Tibial artery (tissue), 4 donors: ENCODE measurements around the gene NECTIN2.

ENCODE experiments used
- DNase-seq, 2 donors: peaks; one replicate each; pipeline ENCODE4 v3.0.0-alpha.2; 2019
- H3K27ac ChIP-seq, 2 donors: fragments of 200-600 bp; sonication (generic) in 1 of 2; 1 replicate in 1 of 2; 2 replicates in 1 of 2; pipeline ENCODE4 v1.5.1; 2018 to 2019; ENCODE audit warnings: mild to moderate bottlenecking in 1 of 2
- H3K27me3 ChIP-seq, 2 donors: fragments of 200-600 bp; sonication (generic) in 1 of 2; one replicate each; pipeline versions ENCODE4 v1.5.1 to v1.6.0; 2016 to 2019
- H3K36me3 ChIP-seq, 3 donors: fragments of 200-600 bp; sonication (generic) in 2 of 3; one replicate each; pipeline ENCODE4 v1.5.1; 2016 to 2019; ENCODE audit warnings: mild to moderate bottlenecking in 2 of 3
- H3K4me1 ChIP-seq, 4 donors: fragments of 200-600 bp; sonication (generic) in 2 of 4; 1 replicate in 3 of 4; 2 replicates in 1 of 4; pipeline ENCODE4 v1.5.1; 2016 to 2019
- H3K4me3 ChIP-seq, 2 donors: fragments of 200-600 bp; sonication (generic) in 1 of 2; 1 replicate in 1 of 2; 2 replicates in 1 of 2; pipeline ENCODE4 v1.5.1; 2018 to 2019; ENCODE audit warnings: mild to moderate bottlenecking in 2 of 2
- H3K9me3 ChIP-seq, 3 donors: fragments of 200-600 bp; sonication (generic) in 1 of 3; one replicate each; pipeline ENCODE4 v1.5.1; 2016 to 2019
- intact Hi-C: fragments of 100-400 bp; cut with DNase I; formaldehyde crosslinking; loops from one replicate; pipeline ENCODE4 v1.15.0; 2023; ENCODE audit warnings: low total_unique reads
- TF ChIP-seq, protein P1 (sequence below), 2 experiments: fragments of 200-600 bp in 1 of 2; fragments of 450-650 bp in 1 of 2; IDR thresholded peaks; one replicate each; pipeline ENCODE4 v1.5.1; 2017 to 2019; ENCODE audit warnings: antibody characterized with exemption in 2 of 2, mild to moderate bottlenecking in 1 of 2, moderate library complexity in 1 of 2

The NECTIN2 gene

DNA sequence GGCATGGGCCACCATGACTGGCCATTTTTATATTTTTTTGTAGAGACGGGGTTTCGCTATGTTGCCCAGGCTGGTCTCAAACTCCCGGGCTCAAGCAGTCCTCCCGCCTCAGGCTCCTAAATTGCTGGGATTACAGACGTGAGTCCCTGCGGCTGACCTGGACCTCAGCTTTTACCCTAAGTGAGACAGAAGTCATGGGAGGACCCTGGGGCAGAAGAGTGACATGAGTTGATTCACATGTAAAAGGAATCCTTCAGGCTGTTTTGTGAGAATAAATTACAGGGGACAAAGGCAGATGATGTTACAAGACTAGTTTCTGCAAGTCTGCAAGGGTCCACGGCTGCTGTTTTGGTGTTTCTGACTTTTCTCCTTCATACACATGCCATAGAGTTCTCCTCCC lies 39.8 kb upstream of the NECTIN2 start:
- no peak for DNase-seq

DNA sequence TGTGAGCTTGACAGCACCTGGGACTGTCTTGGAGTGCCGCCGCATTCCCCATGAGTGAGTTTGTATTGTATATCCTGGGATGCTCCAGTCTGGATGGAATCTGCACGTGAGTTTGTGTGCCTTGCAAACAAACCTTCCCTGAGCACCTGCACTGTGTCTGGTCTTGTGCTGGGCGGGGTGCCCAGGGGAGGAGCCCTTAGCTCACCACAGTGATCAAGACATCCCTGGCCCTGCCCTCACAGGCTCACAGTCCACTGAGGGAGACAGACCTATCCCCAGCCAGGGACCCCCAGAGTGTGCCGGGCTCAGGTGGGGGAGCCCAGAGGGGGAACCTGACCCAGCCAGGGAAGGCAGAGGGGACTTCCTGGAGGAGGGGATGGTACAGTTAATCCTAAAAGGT lies 38.9 kb upstream of the NECTIN2 start:
- Histone ChIP-seq H3K4me1 (peaks cover 0 to 44% (median 37%) of the 10 kb centered on the region in 4 donors), H3K4me3 (no peak overlapping the region), H3K36me3 (peaks cover 3 to 13% (median 4%) of the 10 kb centered on the region in 3 donors), H3K27ac (peak overlapping the region; percentile 82 to 87), H3K27me3 (no peaks in the 10 kb centered on the region), H3K9me3 (no peaks in the 10 kb centered on the region)
- DNase-seq = no peak
- intact Hi-C loops = no loop called here
- TF ChIP-seq, protein P1, sequence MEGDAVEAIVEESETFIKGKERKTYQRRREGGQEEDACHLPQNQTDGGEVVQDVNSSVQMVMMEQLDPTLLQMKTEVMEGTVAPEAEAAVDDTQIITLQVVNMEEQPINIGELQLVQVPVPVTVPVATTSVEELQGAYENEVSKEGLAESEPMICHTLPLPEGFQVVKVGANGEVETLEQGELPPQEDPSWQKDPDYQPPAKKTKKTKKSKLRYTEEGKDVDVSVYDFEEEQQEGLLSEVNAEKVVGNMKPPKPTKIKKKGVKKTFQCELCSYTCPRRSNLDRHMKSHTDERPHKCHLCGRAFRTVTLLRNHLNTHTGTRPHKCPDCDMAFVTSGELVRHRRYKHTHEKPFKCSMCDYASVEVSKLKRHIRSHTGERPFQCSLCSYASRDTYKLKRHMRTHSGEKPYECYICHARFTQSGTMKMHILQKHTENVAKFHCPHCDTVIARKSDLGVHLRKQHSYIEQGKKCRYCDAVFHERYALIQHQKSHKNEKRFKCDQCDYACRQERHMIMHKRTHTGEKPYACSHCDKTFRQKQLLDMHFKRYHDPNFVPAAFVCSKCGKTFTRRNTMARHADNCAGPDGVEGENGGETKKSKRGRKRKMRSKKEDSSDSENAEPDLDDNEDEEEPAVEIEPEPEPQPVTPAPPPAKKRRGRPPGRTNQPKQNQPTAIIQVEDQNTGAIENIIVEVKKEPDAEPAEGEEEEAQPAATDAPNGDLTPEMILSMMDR (IDR thresholded peaks at IDR 0.05) = no peak

More for the DNA sequence above, 39.8 kb upstream of the NECTIN2 start:
- Histone ChIP-seq H3K9me3 (no peaks in the 10 kb centered on the region), H3K4me1 (peaks cover 0 to 35% (median 28%) of the 10 kb centered on the region in 4 donors), H3K27ac (no peak overlapping the region), H3K4me3 (no peak overlapping the region), H3K27me3 (no peaks in the 10 kb centered on the region), H3K36me3 (peaks cover 0 to 4% (median 0%) of the 10 kb centered on the region in 3 donors)
- TF ChIP-seq, protein P1 (IDR thresholded peaks at IDR 0.05) = no peak
- intact Hi-C loops = no loop called here

DNA sequence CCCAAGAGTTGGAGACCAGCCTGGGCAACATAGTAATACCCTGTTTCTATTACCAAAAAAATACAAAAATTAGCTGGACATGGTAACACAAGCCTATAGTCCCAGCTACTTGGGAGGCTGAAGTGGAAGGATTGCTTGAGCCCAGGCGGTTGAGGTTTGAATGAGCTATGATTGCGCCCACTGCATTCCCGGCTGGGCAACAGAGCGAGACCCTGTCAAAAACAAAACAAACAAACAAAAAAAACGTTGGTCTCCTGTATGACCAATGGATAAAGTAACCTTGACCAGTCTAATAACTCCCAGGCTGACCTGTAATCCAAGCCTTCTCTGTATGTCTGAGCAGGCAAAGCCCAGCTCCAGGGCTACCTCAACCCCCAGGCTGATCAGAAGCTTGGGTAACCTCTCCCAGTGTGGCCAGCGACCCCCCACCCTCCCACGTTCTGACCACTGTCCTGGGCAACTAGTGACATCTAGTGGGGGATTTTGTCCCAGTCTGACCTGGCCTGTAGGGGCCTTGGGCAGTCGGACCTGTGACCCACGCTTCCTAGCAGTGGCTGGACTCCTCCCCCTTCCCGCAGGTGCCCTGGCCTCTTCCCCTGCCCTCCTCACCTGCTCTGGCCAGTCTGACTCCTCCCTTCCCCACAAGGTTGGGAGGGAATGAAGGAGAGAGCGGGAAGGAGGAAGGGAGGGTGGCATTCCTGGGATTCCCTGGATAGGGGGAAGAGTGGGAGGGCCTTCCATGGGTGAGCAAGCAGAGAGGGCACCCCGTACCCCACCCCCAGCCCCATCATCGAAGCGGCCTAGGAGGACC lies 38.2 kb upstream of the NECTIN2 start:
- peaks cover 8 to 18% (median 11%) of the 10 kb centered on the region in 3 donors for H3K36me3 ChIP-seq
- no peaks in the 10 kb centered on the region for H3K9me3 ChIP-seq
- intact Hi-C loops = no loop called here
- H3K4me3 ChIP-seq = peak overlapping the region; percentile 72 to 87
- peaks cover 0 to 50% (median 42%) of the 10 kb centered on the region in 4 donors for H3K4me1 ChIP-seq
- DNase-seq = no peak
- H3K27me3 ChIP-seq = no peaks in the 10 kb centered on the region
- peak overlapping the region; percentile 82 to 87 for H3K27ac ChIP-seq
- TF ChIP-seq, protein P1 (IDR thresholded peaks at IDR 0.05) = peak; percentile 15 to 28

DNA sequence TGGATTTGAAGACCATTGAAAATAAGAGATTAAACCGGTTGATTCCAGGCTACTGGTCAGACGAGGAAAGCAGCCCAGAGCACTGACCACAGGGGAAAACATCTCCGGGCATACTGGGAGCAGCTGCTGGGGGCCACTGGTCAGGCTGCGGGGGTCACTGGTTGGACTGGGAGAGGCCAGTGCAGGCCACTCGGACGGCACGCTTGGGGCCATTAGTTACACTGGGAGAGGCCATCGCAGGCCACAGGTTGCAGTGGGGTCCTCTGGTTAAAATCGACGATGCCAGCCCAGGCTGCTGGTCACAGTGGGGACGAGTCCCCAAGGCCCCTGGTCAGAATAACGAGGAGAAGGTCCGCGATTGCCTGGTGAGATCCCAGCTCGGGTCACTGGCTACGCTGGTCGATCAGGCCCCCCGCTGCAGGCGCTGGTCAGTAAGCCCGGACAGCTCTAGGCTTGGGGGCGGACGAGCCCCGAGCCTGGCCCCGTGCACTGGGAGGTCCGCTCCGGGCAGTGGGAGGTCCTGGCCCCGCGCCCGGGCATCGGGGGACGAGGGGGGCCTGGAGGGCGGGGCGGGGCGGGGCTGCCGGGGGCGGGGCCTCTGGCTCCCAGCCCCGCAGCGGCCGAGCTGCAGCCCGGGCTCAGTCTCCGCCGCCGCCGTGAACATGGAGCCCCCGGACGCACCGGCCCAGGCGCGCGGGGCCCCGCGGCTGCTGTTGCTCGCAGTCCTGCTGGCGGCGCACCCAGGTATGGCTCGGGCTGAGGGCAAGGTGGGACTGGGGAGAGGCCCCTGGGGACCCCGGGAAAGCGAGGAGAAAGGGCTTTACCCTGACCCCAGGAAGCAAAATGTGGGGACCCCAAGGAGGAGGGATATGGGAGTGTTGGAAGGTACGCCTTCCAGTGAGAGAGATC lies 37.4 kb upstream of the NECTIN2 start, which contains the start of gene BCAM:
Gene BCAM (plus strand): TSS at position 641 of the 909 bp plus-strand sequence. CDS start 22 bp downstream, at position 663.
- intact Hi-C loops = no loop called here
- Histone ChIP-seq H3K9me3 (no peaks in the 10 kb centered on the region), H3K27ac (peak within 1 kb of the TSS; percentile 82 to 87), H3K4me3 (peak within 1 kb of the TSS; percentile 72 to 87), H3K36me3 (peaks cover 17 to 27% (median 20%) of the 10 kb centered on the region in 3 donors), H3K4me1 (peaks cover 0 to 57% (median 46%) of the 10 kb centered on the region in 4 donors), H3K27me3 (no peaks in the 10 kb centered on the region)
- DNase-seq = peak; percentile 67 to 89
- TF ChIP-seq, protein P1 (IDR thresholded peaks at IDR 0.05) = no peak

DNA sequence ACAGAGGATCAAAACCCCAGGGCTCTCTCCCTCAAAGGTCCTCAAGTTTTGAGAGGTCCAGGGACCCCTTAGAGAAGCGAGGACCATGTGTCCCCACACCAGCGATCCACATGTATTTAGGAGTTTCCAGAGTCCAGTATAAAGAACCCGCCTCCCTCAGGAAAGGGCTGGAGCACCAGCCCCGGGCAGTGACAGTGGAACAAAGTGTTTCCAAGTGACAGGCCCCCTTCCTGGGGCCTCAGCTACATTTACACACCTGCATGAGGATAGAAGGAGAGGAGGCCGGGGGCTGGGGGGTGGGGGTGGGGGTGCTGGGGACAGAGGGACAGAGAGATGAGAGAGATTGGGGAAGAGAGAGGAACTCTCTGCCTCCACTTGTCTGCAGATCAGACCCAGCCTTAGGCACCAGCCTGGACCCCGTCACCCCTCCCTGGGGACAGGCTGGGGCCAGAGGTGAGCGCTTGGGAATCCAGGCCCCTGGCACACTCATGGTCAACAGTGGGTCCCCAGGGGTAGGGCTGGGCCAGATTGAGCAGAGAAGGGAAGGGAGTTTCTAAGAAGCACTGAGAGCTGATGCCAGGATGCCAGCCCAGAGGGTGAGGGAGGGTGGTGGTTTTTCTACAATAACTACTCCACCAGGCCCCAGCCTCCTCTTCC lies 36.4 kb upstream of the NECTIN2 start:
- no peaks in the 10 kb centered on the region for H3K9me3 ChIP-seq
- peak; percentile 56 to 94 for DNase-seq
- peak overlapping the region; percentile 72 to 87 for H3K4me3 ChIP-seq
- peak overlapping the region; percentile 82 to 87 for H3K27ac ChIP-seq
- H3K36me3 ChIP-seq = peaks cover 26 to 37% (median 30%) of the 10 kb centered on the region in 3 donors
- H3K27me3 ChIP-seq = no peaks in the 10 kb centered on the region
- intact Hi-C loops = no loop called here
- TF ChIP-seq, protein P1 (IDR thresholded peaks at IDR 0.05) = no peak
- peaks cover 0 to 57% (median 46%) of the 10 kb centered on the region in 4 donors for H3K4me1 ChIP-seq
